Activated CD4-positive, alpha-beta T cell treated with anti-CD3 and anti-CD28 coated beads, Interleukin-10, Interleukin-2, amounts not matched to agents 100 ng/mL and 50 ng/mL, durations not matched to agents 16 hours and 8 hours (primary cell): ENCODE data around the gene ZFPM1.
"Not testable (repeated sequence)": the region's sequence is repeated elsewhere in the genome, so short reads cannot be mapped to it uniquely, and the experiment has no call there.

Experiments
- DNase-seq: peaks from one replicate; pipeline ENCODE4 v3.0.0-alpha.2; 2020

The ZFPM1 gene

DNA sequence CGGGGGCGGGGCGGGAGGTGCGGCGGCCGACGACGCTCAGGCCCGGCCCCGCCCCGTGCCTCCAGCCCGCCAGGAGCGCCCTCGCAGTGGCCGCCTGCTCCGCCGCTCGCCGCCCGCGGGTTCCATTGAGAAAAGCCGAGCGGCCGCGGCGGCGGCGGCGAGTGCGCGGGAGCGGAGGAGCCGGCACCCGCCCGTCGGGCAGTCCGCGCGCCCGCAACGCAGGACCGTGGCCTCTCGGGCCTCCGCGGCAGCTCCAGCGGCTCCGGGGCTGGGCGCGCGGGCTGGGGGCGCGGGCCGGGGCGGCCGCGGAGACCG lies at the start of gene ZFPM1:
ZFPM1 (plus strand) TSS at position 64 of the 315 bp plus-strand sequence. CDS start 359 bp downstream, outside the sequence.
- DNase-seq, result no peak

DNA sequence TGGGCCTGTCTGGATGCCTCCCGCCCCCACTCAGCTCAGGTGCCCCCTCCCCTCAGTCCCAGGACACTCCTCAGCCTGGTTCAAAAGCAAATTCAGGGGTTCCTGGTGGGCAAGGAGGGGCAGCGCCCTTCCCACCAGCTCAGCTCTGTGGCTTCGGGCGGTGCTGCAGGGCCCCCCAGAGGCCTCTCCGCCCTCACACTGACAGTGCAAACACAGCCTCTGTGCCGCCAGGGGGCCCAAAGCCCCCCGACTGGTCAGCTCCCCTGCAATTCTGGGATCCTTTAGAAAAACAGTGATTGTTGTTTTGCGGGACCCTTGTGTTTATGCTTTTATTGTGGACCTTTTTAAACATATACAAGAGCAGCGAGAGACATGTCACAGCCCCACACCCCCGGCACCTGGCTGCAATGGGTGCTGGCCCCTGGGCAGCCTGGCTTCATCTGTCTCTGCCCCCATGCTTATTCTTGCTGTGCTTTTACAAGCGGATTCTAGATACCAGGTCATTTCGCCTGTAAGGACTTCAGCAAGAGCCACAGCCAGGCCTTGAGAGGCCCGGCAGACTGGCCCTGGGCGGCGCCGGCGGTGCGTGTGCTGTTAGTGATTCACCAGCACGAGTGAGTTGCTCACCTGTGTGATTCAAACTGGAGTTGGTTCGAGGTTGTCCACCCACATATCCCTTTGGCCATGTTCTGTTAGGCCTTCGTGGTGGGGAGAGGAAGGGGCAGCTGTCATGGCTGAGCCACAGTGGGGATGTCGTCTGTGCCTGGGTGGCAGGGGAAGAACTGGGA lies 49.1 kb upstream of the ZFPM1 start:
- DNase-seq, result no peak

DNA sequence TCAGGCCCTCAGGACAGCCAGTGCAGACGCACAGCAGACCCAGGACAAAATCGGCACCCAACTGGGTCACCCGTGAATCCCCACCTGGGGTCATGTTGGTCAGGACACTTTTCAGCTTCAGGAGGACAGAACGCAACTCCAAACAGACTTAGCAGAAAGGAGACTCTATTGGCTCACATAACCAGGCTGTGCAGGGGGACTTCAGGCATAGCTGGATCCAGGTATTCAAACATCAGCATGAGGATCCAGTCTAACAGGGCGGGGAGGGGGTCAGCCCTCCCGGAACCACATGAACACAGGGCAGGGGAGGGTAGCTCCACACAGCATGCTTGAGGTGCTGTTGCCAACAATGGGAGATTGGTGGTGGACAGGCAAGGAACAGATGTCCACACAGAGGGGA lies 48.3 kb upstream of the ZFPM1 start:
- no peak for DNase-seq

DNA sequence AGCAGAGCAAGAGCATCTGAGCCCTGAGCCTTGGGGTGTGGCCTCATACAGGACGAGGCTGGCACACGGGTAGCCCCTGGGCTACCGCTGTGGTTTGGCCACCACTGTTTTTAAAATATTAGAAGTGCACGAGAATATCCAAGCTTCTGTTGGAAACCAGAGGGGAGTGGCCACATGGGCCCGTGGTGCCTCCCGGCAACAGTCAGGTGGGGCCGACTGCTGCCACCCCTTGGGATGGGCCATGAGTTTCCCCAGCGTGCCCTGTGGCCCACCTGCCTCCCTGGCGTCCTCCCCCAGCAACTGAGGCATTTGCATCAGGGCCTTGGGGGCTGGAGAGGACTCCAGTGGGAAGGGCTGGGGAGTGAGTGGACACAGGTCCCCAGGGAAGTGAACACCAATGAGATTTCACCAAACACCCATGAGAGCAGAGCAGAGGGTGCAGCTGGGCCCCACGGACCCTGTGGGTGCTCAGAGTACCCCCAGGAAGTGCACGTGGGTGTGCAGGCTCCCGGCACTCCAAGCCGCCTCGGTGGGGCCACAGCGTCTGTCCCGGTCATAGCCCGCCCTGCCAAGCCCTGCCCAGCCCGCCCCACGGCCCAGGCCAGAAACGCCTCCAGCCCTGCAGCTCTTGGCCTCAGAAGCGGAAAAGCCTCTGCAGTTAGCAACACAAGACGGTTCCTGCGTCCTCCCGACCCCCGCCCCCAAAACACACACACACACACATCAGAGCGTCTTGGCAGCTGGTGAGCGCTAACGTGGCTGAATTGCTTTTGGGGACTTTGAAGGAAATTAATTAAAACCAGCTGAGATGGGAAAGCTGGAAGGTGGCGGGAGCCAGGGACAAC lies 47.6 kb upstream of the ZFPM1 start:
- no peak for DNase-seq

DNA sequence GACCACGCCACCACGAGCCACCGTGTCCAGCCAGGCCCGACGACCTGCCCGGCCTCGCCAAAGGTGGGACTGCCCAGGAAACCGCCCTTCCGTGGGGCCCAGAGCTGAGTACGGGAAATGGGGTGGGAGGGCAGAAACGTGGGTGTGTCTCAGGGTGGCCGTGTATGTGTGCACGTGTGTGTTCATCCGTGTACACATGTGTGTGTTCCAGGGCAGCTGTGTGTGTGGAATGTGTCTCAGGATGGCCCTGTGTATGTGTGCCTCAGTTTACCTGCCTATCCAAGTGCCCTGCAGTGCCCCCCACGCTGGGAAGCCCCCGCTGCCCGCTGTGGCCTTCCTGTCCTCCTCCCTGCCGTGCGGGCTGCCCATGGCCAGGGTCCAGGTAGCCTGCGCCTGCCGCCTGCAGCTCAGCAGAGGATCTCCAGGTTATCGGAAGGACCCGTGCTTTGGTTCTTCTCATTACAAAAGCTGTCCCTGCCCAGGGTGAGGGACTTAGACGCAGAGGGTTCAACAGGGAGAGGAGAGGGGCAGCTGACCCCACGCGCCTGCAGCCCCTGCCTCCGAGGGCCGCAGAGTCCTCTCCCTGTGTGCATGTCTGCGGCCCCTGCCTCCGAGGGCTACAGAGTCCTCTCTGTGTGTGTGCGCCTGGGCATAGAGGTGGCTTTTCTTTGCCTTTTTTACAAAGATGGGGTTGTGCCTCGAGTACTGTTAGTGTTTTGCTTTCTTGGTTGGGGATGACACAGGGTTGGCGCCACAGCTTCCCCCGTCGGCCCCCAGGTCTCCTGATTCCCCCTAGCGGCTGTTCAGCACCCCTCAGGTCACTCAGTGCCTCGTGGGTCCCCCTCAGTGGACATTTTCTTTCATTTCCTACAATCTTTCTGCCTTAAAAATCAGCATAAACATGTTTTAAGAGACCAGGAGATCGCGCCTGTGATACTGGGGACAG lies 46.7 kb upstream of the ZFPM1 start:
- no peak for DNase-seq

DNA sequence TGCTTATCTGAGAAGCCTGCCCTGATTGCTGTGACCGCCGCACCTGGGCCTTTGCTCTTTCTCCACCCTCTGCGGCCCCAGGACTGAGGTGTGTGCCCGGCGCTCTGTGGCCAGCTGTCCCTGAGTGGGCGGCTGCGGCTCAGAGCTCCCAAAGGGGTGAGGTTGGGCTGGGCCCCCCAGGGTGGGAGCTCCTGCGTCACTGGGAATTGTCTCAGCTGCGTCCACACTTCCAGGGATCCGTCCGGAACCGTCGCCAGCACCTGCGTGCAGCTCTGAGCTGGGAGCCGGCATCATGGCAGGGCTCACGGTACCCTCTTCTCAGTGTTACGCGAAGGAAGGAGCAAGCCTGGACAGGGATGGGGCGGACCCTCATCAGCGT lies 46.0 kb upstream of the ZFPM1 start:
- no peak for DNase-seq

DNA sequence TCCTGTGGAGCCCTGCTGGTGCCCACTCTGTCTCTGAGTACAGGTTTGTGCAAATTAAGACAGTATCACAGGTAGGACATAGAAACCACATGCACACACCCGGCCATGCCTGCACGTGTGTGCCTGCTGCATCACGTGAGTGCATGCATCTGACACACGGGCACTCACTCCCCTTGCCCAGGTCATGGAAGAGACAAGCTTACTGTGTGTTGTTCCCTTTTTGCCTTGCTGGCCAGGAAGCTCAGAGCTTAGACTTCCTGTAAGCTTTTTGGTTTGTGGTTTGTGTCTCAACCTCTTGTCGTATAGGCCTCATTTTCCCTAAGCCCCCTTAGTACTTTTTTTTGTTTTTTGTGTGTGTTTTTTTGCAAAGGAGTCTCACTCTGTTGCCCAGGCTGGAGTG lies 45.3 kb upstream of the ZFPM1 start:
- DNase-seq, result no peak

DNA sequence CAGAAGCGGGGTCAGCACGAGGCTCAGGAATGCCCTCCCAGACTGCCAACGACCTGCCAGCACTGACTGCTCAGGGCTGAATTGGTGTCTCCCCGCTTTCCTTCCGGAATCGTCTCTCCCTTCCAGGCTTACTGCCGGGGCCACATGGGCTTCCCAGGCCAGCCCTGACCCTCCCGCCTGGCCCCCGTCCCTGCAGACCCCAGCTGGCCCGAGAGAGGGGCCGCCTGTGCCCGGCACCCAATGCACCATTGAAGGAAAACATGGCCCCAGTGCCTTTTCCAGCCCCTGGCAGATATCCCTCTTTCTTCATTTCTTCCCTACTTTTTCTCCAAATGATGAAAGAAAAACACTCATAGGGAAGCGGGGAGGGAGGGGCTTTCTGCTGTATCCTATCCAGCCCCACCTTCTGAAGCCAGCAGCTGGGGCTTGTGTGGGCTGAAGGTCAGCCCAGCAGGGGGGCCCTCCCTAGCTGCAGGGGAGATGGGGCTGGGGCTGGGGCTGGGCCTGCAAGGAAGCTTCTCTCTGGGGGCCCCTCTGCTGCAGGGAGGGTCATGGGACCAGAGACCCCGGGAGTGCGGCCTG lies 44.4 kb upstream of the ZFPM1 start:
- no peak for DNase-seq

DNA sequence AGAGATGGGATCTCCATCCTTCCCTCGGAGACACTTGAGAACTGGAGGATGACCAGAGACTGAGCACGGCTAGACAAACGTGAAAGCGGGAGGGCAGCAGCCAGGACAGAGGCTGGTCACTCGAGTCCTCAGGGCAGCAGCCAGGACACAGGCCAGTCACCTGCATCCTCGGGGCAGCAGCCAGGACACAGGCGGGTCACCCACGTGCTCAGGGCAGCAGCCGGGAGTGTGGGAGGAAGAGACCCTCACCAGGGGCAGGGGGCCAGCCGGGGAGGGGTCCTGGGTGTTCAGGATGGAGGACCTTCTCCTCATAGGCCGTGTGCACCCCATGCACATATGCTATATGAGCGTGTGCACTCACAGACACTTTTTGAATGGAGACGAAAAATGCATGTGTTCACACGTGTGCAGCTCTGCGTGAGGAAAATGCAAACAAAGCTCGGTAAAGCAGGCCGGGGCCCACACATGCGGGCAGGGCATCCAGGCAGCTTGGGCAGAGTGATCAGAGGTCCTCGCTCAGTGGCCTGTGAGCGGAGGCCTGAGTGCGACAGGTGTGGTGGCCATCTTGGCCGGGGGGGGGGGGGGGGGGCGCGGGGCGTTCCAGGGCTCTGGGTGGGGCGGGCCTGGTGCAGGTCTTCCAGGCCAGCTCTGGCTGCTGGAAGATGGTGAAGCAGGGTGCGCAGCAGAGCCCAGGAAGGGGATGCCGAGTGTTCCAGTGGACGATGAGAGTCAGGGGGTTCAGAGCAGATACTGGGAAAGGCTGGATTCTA lies 43.6 kb upstream of the ZFPM1 start:
- no peak for DNase-seq

DNA sequence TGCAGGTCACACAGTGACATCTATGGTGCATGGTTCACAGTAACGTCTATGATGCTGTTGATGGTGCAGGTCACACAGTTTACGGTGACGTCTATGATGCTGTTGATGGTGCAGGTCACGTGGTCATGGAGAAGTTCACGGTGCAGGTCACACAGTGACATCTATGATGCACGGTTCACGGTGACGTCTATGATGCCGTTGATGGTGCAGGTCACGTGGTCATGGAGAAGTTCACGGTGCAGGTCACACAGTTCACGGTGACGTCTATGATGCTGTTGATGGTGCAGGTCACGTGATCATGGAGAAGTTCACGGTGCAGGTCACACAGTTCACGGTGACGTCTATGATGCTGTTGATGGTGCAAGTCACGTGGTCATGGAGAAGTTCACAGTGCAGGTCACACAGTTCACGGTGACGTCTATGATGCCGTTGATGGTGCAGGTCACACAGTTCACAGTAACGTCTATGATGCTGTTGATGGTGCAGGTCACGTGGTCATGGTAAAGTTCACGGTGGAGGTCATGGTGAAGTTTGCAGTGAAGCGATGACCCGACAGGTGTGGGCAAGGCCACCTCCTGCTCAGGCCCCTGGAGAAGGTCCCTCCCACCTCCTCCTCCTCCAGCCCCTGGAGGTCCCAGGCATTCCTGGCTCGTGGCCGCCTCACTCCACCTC lies 42.6 kb upstream of the ZFPM1 start:
- DNase-seq, result not testable (repeated sequence)

DNA sequence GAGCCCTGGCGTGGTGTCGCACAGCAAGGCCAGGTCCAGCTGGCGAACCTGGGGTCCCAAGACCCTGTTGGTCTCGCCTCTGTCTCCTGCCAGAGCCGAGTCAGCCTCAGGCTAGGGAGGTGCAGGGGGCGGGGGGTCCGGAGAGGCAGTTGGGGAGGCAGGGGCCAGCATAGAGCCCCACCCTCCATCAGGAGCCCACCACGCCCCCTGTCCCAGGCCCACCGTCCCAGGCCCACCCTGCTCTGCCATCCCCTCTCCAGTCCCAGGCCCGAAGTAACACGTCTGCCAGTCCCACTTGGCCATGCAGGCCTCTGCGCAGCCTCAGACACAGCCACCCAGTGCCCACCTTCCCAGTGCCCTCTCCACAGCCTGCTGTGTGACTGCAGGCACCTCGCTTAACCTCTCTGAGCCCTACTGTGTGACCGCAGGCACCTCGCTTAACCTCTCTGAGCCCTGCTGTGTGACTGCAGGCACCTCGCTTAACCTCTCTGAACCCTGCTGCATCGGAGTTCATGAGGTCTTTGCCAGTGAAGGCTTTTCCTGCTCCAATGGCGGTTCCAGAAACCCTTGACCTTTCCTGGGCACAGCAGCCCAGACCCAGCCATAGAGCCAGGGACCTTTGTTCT lies 41.0 kb upstream of the ZFPM1 start:
- no peak for DNase-seq

DNA sequence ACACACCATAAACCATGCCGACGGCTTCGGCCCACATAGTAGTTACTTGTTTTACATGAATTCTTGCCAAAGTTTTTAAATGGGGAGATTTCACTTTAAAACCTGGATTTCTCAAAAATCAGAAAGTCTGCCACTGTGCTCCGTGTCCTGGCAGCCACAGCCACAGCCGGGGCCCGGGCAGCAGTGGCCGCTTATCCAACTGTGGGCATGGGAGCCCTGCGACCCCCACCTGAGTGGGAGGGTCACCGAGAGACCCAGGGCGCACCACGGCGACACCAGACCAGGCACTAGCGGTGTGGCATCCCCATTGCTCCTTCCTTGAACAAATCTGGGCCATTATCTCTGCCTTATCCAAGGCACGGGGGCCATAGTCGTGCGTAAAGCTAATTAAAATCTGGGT lies 40.3 kb upstream of the ZFPM1 start:
- no peak for DNase-seq

DNA sequence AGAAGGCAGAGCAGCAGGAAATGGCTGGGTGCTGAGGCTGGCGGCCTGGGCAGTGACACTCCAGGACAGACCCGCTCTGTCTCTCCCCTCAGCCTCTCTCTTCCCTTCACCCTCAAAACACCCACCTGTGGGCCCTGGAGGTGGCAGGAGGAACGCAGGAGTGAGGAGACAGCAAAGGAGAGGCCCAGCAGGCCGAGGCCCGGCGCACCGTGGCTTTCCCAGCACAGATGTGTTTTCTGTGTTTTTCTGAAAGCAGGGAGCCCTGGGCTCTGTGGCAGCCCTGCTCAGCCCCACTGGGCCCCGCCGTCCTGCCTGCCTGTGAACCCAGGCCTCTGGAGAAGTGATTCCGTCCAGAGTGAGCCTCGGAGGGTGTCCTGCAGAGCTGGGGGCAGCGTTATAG lies 39.8 kb upstream of the ZFPM1 start:
- no peak for DNase-seq

DNA sequence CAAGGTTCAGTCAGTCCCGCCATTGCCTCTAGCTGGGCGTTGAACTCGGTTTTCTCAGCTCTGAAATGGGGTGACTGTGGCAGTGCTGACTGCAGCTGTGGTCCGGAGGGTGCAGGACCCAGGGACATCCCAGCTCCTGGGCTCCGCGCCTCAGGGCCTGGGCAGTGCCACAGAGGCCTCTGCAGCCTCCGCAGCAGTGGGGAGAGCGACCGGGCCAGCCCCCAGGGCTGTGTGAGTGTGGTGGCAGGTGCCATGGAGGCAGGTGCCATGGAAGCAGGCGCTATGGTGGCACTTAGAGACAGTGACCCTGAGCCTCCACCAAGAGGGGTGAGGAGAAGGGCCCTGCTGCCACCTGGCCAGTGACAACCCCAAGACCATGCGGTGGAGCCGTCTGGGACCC lies 39.4 kb upstream of the ZFPM1 start:
- no peak for DNase-seq

DNA sequence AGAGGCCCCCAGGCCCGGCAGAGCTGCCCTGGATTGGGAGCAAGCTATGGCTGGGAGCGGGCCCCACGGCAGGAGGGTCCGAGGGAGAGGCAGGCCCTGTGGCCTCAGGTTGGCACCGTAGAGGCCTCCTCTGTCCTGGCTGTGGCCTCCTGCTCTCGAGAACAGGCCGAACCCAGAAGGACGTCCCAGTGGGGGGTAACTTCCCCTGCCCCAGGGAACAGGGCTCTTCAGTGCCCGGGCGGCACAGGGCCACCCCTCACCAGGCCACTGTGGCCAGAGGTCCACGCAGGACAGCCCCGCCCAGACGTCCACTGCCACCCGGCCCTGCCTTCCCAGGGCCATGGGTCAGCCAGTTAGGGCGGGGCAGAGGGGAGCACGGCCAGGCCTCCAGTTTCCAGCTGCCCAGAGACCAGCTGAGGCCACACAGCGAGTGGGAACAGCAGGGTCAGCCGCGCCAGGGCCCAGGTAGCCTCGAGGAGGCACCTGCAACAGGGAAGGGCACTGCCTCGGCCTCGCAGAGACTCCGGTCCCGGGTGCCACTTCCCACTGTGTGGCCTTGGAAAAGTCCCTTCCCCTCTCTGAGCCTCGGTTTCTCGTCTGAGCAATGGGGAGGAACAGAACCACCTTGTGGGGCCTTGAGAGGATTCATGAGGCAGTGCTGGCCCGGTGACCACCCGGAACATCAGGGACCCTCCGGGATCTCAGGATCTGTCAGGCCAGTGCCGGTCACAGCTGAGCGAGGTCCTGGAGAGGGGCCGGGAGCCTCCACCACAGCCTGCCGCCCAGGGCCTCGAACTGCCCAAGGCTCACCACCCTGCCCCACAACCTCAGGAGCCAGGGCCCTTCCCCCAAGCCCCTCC lies 38.3 kb upstream of the ZFPM1 start:
- no peak for DNase-seq

DNA sequence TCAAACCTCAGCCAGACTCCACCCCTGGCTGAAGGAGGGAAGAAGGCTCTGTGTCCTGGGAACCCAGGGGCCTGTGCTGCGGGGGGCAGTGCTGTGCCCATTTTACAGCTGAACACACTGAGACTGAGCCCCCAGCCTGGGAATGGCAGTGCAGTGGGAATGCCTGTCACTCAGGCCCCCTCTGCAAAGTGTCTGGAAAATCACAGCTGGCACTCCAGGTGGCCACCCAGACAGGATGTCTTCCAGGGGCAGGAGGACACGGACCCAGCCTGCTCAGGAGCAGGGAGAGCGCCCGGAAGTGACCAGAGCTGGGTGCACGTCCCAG lies 37.7 kb upstream of the ZFPM1 start:
- no peak for DNase-seq

DNA sequence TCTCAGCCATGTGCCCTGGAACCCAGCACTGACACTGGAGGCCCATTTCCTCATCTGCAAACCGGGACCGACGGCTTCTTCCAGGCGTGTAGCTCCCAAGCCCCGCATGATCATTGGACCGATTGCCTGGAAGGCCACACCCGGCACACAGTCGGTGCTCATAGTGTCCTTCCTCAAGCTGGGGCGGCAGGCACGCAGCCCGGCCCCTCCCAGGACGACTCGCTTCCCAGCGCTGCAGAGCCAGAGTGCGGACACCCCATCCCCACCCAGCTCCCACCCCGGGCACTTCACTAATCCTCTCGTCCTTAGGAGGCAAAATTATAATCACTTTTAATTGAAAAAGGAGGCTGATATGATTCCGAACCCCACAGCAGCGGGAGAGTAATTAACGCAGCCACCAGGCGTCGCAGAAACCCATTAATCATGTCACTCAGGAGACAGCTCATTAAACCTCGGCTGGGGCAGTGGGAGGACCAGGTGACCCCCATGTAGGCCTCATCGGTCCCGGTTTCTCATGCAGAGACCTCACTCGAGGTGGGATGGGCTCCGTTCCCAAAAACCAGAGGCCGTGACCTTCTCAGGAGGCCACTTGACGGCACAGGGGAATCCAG lies 37.3 kb upstream of the ZFPM1 start:
- DNase-seq, result no peak

DNA sequence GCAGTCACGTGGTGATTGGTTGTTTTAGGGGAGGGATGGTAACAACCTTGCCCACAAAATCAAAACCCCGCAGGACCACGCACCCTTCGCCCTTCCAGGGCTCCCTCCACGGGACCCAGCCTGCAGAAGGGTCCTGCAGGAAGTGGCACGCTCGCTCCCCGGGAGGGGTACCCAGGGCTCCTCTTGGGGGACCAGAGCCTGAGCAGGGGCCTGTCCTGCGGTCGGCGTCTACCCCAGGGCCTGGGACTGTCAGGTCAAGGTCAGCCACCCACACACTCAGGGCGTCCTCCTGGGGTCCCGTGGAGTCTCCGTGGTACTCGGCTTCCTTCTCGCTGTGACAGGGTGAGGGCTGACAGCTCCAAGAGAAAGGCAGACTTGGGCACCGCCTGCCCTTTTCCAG lies 36.4 kb upstream of the ZFPM1 start:
- DNase-seq, result no peak

DNA sequence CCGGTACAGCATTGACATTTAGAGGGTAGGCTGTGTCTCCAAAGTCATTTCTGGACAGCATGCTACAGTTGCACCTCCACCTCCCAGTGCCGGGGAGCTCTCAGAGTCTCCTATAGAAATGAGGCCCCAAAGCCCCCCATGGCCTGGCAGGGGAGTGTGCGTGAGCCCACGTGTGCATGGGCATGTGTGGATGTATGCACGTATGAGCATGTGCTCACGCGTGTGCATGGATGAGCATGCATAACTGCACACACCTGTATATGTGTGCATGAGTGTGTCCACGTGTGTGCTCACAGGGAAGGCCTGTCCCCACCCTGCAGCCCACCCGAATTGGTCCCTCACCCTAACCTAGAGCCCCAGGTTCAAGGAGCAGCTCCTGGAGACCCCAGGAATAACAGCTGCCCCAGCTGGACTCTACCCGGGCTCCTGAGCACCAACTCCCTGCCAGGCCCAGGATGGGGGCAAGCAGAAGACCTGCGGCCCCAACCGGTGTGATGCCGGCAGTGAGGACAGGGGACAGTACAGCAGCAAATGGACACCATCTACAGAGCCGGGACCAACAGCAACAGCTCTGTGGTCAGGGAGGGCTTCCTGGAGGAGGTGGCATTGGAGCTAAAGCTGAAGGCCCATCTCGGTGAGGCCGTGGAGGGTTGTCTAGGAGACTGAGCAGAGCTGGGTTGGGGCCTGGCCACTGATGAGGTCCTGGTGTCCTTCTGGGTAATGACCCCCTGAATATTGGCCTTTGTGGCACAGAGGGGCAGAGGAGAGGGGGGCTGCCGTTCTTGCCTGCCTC lies 35.2 kb upstream of the ZFPM1 start:
- no peak for DNase-seq
